Suprapubic skin (tissue), 4 donors: Measurements from ENCODE around the gene ATP8B3.

Source experiments
- EP300 ChIP-seq: sonication (generic); formaldehyde crosslinking; IDR thresholded peaks from one replicate; pipeline ENCODE4 v1.6.1; 2017; ENCODE audit warnings: antibody characterized with exemption
- POLR2A ChIP-seq, 2 donors: fragments of 450-650 bp; IDR thresholded peaks; one replicate each; pipeline ENCODE4 v1.6.1; 2017; ENCODE audit warnings: antibody characterized with exemption in 2 of 2, mild to moderate bottlenecking in 2 of 2, moderate library complexity in 2 of 2
- POLR2AphosphoS5 ChIP-seq, 3 donors: sonication (generic); formaldehyde crosslinking; IDR thresholded peaks; one replicate each; pipeline ENCODE4 v1.6.1; 2017; ENCODE audit warnings: antibody characterized with exemption in 3 of 3
- TF ChIP-seq, protein P1 (sequence below), 2 donors: fragments of 200-600 bp in 1 of 2; fragments of 450-650 bp in 1 of 2; sonication (generic) in 1 of 2; IDR thresholded peaks; one replicate each; pipeline ENCODE4 v1.5.1; 2016 to 2019; ENCODE audit warnings: antibody characterized with exemption in 2 of 2, mild to moderate bottlenecking in 1 of 2, moderate library complexity in 1 of 2

DNA sequence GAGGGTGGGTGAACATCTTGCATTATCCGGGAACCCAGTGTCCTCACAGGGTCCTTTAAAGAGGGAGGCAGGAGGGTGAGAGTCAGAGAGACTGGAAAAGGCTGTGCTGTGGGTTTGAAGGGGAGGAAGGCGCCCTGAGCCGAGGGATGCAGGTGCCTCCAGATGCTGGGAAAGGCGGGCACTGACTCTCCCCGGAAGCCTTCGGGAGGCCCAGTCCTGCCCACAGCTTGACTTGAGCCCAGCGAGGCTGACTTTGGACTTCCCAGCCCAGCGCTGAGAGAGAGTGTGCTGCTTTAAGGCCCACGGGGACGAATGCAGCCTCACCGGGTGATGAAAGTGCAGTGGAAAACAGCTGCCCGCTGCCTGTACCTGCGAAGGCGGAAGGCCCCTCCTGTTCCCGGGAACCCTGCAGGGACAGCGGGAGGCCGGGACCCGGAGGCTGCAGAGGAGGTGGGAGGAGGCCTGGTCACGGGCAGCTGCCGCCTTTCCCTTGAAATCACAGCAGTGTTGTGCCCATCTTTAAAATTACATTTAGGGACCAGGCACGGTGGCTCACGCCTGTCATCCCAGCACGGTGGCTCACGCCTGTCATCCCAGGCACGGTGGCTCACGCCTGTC lies 20.1 kb upstream of the ATP8B3 start:
- TF ChIP-seq POLR2A (IDR thresholded peaks at IDR 0.05) (no peak), EP300 (no peak), POLR2AphosphoS5 (IDR thresholded peaks at IDR 0.05) (no peak)
- TF ChIP-seq, protein P1, sequence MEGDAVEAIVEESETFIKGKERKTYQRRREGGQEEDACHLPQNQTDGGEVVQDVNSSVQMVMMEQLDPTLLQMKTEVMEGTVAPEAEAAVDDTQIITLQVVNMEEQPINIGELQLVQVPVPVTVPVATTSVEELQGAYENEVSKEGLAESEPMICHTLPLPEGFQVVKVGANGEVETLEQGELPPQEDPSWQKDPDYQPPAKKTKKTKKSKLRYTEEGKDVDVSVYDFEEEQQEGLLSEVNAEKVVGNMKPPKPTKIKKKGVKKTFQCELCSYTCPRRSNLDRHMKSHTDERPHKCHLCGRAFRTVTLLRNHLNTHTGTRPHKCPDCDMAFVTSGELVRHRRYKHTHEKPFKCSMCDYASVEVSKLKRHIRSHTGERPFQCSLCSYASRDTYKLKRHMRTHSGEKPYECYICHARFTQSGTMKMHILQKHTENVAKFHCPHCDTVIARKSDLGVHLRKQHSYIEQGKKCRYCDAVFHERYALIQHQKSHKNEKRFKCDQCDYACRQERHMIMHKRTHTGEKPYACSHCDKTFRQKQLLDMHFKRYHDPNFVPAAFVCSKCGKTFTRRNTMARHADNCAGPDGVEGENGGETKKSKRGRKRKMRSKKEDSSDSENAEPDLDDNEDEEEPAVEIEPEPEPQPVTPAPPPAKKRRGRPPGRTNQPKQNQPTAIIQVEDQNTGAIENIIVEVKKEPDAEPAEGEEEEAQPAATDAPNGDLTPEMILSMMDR (IDR thresholded peaks at IDR 0.05), result no peak
